ENCODE data around the gene NDUFB10. TPM values are rescaled to one million over a fixed set of nuclear protein-coding genes. Genes with fewer than 3 reads are reported as not detected.
"Not testable (repeated sequence)": the region's sequence is repeated elsewhere in the genome, so short reads cannot be mapped to it uniquely, and the experiment has no call there.

The NDUFB10 gene
- total and polyA plus RNA-seq, 2 experiments from 2014 or later: 244 to 495 TPM

GRCh38 chr16:1953734-1954133, 5.6 kb upstream of the NDUFB10 start:
- Mint-ChIP-seq H3K4me1 (no peaks in the 10 kb centered on the region; the same call in 2 of the 3 replicates), H3K4me3 (no peak overlapping the region), H3K27ac (no peak overlapping the region), H3K9me3 (no peaks in the 10 kb centered on the region), H3K27me3 (ENCODE audit: insufficient read depth, low read depth, poor library complexity) (peaks cover 6% of the 10 kb centered on the region), H3K36me3 (ENCODE audit: low read depth) (no peaks in the 10 kb centered on the region)
- Histone ChIP-seq H3K27me3 (ENCODE audit: insufficient read depth) (no peaks in the 10 kb centered on the region), H3K4me2 (no peak overlapping the region), H3K36me3 (ENCODE audit: insufficient read depth) (no peaks in the 10 kb centered on the region), H3K9me2 (ENCODE audit: insufficient read depth) (no peaks in the 10 kb centered on the region), H3K79me2 (replicated peaks; ENCODE audit: insufficient read depth) (no peaks in the 10 kb centered on the region), H3K4me3 (no peak overlapping the region), H4K20me1 (replicated peaks; ENCODE audit: insufficient read depth) (no peaks in the 10 kb centered on the region), H2AFZ (no peak overlapping the region), H3F3A (replicated peaks; ENCODE audit: low read depth) (peaks cover 7% of the 10 kb centered on the region), H3K27ac (ENCODE audit: low read depth) (no peak overlapping the region), H3K4me1 (ENCODE audit: insufficient read depth) (no peaks in the 10 kb centered on the region; the same call in 1 of the 2 replicates)
- ATAC-seq: no peak
- DNase-seq (ENCODE audit: low spot score): no peak
- no peak for TF ChIP-seq POLR2AphosphoS5 (IDR thresholded peaks at IDR 0.05; ENCODE audit: low read depth)
- TF ChIP-seq JUNB (IDR thresholded peaks at IDR 0.05; ENCODE audit: unreplicated experiment): no peak
- no peak for TF ChIP-seq EZH2 (IDR thresholded peaks at IDR 0.05; ENCODE audit: low read depth, unreplicated experiment)
- TF ChIP-seq, protein P1, sequence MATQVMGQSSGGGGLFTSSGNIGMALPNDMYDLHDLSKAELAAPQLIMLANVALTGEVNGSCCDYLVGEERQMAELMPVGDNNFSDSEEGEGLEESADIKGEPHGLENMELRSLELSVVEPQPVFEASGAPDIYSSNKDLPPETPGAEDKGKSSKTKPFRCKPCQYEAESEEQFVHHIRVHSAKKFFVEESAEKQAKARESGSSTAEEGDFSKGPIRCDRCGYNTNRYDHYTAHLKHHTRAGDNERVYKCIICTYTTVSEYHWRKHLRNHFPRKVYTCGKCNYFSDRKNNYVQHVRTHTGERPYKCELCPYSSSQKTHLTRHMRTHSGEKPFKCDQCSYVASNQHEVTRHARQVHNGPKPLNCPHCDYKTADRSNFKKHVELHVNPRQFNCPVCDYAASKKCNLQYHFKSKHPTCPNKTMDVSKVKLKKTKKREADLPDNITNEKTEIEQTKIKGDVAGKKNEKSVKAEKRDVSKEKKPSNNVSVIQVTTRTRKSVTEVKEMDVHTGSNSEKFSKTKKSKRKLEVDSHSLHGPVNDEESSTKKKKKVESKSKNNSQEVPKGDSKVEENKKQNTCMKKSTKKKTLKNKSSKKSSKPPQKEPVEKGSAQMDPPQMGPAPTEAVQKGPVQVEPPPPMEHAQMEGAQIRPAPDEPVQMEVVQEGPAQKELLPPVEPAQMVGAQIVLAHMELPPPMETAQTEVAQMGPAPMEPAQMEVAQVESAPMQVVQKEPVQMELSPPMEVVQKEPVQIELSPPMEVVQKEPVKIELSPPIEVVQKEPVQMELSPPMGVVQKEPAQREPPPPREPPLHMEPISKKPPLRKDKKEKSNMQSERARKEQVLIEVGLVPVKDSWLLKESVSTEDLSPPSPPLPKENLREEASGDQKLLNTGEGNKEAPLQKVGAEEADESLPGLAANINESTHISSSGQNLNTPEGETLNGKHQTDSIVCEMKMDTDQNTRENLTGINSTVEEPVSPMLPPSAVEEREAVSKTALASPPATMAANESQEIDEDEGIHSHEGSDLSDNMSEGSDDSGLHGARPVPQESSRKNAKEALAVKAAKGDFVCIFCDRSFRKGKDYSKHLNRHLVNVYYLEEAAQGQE (IDR thresholded peaks at IDR 0.05; ENCODE audit: unreplicated experiment): no peak

- H3K36me3 ChIP-seq (ENCODE audit: insufficient read depth); H3K4me2 ChIP-seq; H3K4me3 Mint-ChIP-seq; H3K27ac Mint-ChIP-seq; DNase-seq (ENCODE audit: low spot score); ATAC-seq; H3K27ac ChIP-seq (ENCODE audit: low read depth); H4K20me1 ChIP-seq (replicated peaks; ENCODE audit: insufficient read depth); H2AFZ ChIP-seq; H3K9me3 Mint-ChIP-seq; H3K27me3 ChIP-seq (ENCODE audit: insufficient read depth); H3K9me2 ChIP-seq (ENCODE audit: insufficient read depth): not testable (repeated sequence)
- Histone ChIP-seq H3K79me2 (replicated peaks; ENCODE audit: insufficient read depth) (peaks cover 13% of the 10 kb centered on the region), H3F3A (replicated peaks; ENCODE audit: low read depth) (peaks cover 33% of the 10 kb centered on the region), H3K4me3 (peak overlapping the region; percentile 89; the same call in 1 of the 2 replicates), H3K4me1 (ENCODE audit: insufficient read depth) (peaks cover 20% of the 10 kb centered on the region; the same call in 1 of the 2 replicates)
- Mint-ChIP-seq H3K27me3 (ENCODE audit: insufficient read depth, low read depth, poor library complexity) (peaks cover 36% of the 10 kb centered on the region), H3K4me1 (peaks cover 22% of the 10 kb centered on the region), H3K36me3 (ENCODE audit: low read depth) (peaks cover 24% of the 10 kb centered on the region)
Observed at GRCh38 chr16:1957434-1958142, 1.8 kb upstream of the NDUFB10 start.

DNA sequence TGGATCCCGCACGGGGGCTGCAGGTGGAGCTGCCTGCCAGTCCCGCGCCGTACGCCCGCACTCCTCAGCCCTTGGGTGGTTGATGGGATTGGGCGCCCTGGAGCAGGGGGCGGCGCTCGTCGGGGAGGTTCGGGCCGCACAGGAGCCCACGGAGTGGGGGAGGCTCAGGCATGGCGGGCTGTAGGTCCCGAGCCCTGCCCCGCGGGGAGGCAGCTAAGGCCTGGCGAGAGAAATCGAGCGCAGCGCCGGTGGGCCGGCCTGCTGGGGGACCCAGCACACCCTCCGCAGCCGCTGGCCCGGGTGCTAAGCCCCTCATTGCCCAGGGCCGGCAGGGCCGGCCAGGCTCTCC, 1.2 kb upstream of the NDUFB10 start:
- H3K27ac Mint-ChIP-seq; H3K27ac ChIP-seq (ENCODE audit: low read depth); ATAC-seq; H3K9me3 Mint-ChIP-seq; H3K9me2 ChIP-seq (ENCODE audit: insufficient read depth); H3K27me3 ChIP-seq (ENCODE audit: insufficient read depth); DNase-seq (ENCODE audit: low spot score); H3K4me3 Mint-ChIP-seq: not testable (repeated sequence)
- H3K4me1 ChIP-seq (ENCODE audit: insufficient read depth): peaks cover 26% of the 10 kb centered on the region; the same call in 1 of the 2 replicates
- H3K79me2 ChIP-seq (replicated peaks; ENCODE audit: insufficient read depth): peaks cover 18% of the 10 kb centered on the region
- peaks cover 14% of the 10 kb centered on the region for H3K36me3 ChIP-seq (ENCODE audit: insufficient read depth)
- peak overlapping the region; percentile 89; the same call in 1 of the 2 replicates for H3K4me3 ChIP-seq
- peak overlapping the region; percentile 97; the same call in 1 of the 2 replicates for H2AFZ ChIP-seq
- H3K4me2 ChIP-seq: peak overlapping the region; percentile 91; the same call in 1 of the 2 replicates
- Mint-ChIP-seq H3K36me3 (ENCODE audit: low read depth) (peaks cover 29% of the 10 kb centered on the region), H3K27me3 (ENCODE audit: insufficient read depth, low read depth, poor library complexity) (peaks cover 41% of the 10 kb centered on the region), H3K4me1 (peaks cover 27% of the 10 kb centered on the region)
- H4K20me1 ChIP-seq (replicated peaks; ENCODE audit: insufficient read depth): peaks cover 14% of the 10 kb centered on the region
- H3F3A ChIP-seq (replicated peaks; ENCODE audit: low read depth): peaks cover 38% of the 10 kb centered on the region
